ENCODE data around the gene CASP7.

DNA sequence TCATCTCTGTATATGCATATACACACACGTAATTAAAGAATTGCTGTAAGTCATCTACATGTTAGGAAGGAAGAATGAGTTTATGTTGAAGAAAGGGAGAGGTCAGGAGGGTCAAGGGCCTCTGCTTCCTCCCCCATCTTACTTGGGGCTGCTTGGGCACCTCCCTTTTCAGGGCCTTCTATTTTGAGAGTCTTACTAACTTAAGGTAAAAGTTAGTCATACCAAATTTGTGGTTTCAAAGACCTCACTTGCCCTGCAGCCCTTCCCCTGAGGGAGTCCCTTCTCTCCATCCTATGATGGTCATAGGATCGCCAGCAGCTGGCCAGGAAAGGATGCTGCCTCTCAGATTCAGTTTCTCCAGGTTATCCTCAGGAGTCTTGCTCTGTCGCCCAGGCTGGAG lies 74.4 kb downstream of the CASP7 start:
- TF ChIP-seq CTCF (IDR thresholded peaks at IDR 0.05; ENCODE audit: low read depth, low read length, missing input control): no peak
- no peak for TF ChIP-seq GABPA (IDR thresholded peaks at IDR 0.05 in 1 of 2, conservative IDR thresholded peaks at IDR 0.05 in 1 of 2)
- TF ChIP-seq YY1 (IDR thresholded peaks at IDR 0.05): no peak
- no peak for TF ChIP-seq TAF1 (conservative IDR thresholded peaks at IDR 0.05)
- TF ChIP-seq REST (IDR thresholded peaks at IDR 0.05): no peak
- TF ChIP-seq SP1 (IDR thresholded peaks at IDR 0.05): no peak
- TF ChIP-seq EGR1 (IDR thresholded peaks at IDR 0.05; ENCODE audit: low read depth in 2 of 2): no peak
- TF ChIP-seq, protein P1, sequence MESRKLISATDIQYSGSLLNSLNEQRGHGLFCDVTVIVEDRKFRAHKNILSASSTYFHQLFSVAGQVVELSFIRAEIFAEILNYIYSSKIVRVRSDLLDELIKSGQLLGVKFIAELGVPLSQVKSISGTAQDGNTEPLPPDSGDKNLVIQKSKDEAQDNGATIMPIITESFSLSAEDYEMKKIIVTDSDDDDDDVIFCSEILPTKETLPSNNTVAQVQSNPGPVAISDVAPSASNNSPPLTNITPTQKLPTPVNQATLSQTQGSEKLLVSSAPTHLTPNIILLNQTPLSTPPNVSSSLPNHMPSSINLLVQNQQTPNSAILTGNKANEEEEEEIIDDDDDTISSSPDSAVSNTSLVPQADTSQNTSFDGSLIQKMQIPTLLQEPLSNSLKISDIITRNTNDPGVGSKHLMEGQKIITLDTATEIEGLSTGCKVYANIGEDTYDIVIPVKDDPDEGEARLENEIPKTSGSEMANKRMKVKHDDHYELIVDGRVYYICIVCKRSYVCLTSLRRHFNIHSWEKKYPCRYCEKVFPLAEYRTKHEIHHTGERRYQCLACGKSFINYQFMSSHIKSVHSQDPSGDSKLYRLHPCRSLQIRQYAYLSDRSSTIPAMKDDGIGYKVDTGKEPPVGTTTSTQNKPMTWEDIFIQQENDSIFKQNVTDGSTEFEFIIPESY (IDR thresholded peaks at IDR 0.05): no peak
- no peak for TF ChIP-seq RAD21 (IDR thresholded peaks at IDR 0.05)

Measured in liver (tissue), 3 donors.